HG02759 (cell line): Measurements from ENCODE around the gene MC1R.
A peak's percentile ranks its signal among the peaks of the same experiment; 100 is the strongest.
"Not testable (repeated sequence)": the region's sequence is repeated elsewhere in the genome, so short reads cannot be mapped to it uniquely, and the experiment has no call there.

Experiments used
- ATAC-seq: cut with Tn5 transposase; IDR thresholded peaks from one replicate; pipeline ENCODE4 v1.9.1; 2021; ENCODE audit warnings: mild to moderate bottlenecking, moderate library complexity; ENCODE audit not compliant: unreplicated experiment

MC1R gene

DNA sequence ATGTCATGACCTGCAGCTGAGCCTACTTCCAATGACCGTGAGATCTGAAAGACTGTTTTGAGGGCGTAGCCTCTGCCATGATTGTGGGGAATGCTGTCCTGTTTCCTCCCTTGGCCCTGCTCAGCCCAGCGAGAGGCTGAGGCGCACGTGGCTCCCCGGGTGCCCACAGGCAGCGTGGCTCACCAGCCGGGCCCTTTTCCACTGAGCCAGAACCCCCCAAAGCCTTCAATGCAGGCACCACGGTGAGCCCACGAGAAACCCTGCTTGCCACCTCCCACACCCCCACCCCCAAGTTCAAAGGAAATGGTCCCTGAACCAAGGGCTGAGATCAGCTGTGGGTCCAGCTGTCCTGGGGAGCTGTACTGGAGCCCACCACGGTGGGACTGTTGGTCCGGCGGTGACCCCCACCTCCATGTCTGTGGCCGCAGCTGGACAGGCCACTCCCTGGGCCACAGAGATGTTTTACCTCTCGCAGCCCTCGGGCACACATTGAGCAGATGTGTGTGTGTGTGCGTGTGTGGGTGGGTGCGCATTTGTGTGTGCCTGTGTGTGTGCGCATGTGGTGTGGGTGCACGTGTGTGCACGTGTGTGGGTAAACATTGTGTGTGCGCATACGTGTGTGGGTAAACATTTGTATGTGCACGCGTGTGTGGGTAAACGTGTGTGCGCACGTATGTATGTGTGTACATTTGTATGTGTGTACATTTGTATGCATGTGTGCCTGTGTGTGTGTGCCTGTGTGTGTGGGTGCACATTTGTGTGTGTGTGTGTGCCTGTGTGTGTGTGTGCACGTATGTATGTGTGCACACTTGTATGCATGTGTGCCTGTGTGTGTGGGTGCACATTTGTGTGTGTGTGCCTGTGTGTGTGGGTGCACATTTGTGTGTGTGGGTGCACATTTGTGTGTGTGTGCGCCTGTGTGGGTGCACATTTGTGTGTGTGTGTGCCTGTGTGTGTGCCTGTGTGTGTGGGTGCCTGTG is 5.0 kb upstream of the MC1R start:
- no peak for ATAC-seq

GRCh38 chr16:89914642-89915285 is 3.9 kb upstream of the MC1R start:
- ATAC-seq: not testable (repeated sequence)

GRCh38 chr16:89915303-89916232 is 3.1 kb upstream of the MC1R start:
- no peak for ATAC-seq

- peak; percentile 76 for ATAC-seq
These were observed 749 bp upstream of the MC1R start for GRCh38 chr16:89917773-89918452.

- no peak for ATAC-seq
These were observed 1.1 kb downstream of the MC1R start for GRCh38 chr16:89919535-89920406.

- no peak for ATAC-seq
These were observed 2.1 kb downstream of the MC1R start for GRCh38 chr16:89920723-89921122.

- ATAC-seq: no peak
These were observed 2.6 kb downstream of the MC1R start for GRCh38 chr16:89921131-89921701.

GRCh38 chr16:89921702-89922476 is 3.2 kb downstream of the MC1R start:
- no peak for ATAC-seq

DNA sequence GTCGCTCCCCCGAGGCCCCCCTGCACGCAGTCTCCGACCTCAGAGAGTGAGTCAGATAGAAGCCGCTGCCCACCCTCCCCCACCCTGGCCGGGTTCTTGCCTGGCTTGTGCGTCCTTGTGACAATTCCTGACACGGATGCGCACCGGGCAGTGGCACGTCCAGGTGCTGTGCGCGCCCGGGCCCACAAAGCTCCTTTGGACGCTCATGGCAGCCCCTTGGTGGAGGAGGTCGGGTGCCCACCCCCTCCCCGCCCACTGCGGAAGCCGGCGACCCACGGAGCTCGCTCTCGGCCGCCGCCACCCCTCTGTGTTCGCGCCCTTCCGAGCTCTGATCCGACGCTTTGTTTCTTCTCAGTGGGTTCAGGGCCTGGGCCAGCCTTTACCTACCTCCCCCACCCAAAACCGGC is 3.8 kb downstream of the MC1R start:
- ATAC-seq: no peak

DNA sequence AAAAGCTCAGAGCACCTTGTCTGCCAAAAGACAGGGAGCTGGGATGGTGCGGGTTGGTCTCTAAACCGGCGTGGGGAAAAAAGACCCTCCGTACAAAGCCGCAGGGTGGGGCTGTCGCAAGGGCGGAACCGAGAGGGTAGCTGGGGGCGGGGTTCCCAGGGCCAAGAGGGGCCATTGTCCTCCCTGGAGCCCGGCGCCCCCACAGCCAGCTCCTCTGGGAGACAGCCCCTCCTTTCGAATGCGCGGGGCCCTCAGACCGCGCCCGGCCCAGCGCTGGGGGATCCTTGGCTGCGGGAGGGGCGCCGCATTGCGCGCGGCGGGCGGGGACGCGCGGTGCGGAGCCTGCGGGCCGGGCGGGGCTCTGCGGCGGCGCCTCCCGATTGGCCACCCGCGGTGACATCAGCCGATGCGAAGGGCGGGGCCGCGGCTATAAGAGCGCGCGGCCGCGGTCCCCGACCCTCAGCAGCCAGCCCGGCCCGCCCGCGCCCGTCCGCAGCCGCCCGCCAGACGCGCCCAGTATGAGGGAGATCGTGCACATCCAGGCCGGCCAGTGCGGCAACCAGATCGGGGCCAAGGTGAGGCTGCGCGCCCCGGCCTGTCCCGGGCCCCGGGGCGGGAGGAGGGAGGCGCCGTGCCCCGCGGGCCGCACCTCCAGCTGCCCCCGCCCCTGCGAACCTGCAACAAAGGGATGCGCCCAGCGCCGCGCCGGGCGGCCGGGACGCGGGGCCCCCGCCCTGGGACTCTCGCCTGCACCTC is 4.4 kb downstream of the MC1R start, which contains the start of gene TUBB3:
Gene TUBB3, plus strand, starts transcription at position 459 of the 756 bp plus-strand sequence. Its CDS starts 60 bp downstream, at position 519.
- ATAC-seq: no peak

GRCh38 chr16:89923640-89924296 is 5.1 kb downstream of the MC1R start:
- ATAC-seq: no peak

DNA sequence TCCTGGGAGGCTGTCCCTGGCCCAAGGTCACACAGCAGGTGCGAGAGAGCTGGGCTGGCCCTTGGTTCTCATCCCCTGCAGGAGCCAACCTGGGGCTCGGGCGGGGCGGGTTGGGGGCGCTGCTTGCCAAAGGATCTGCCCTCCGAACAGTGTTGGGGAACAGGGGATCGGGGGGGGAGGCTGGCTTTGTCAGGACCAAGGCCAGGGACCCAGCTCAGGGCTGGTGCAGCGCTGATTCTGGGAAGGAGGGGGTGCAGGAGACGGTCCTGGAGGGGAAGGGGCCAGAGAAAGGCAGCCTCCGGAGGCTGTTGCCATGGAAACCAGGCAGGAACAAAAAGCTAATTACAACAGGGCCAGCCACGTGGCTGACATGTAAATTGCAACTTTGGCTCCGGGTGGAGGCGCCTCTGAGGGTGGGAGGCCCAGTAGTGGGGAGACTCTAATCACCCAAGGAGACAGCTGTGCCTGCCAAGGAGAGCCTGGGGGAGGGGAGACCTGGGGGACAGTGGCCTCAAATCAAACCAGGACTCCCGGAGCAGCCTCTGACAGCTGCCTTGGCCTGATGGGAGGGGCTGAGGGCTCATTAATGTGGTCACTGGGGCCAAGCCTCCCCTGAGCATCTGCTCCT is 5.7 kb downstream of the MC1R start:
- ATAC-seq: no peak

DNA sequence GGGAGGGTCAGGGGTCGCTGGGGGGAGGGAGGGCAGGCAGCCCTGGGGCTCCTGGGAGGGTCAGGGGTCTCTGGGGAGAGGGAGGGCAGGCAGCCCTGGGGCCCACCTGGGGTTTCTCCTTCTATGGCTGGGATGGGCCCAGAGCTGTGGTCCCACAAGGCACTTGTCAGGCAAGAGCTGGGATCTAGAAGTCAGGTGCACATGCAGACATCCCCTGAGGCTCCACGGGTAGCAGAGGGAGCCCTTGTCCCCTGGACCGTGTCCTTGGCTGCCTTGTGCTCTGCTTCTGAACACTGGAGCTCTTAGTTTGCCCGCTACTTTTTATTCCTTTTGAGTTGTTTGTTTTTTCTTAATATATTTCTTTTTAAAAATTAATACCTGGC is 6.3 kb downstream of the MC1R start:
- no peak for ATAC-seq

DNA sequence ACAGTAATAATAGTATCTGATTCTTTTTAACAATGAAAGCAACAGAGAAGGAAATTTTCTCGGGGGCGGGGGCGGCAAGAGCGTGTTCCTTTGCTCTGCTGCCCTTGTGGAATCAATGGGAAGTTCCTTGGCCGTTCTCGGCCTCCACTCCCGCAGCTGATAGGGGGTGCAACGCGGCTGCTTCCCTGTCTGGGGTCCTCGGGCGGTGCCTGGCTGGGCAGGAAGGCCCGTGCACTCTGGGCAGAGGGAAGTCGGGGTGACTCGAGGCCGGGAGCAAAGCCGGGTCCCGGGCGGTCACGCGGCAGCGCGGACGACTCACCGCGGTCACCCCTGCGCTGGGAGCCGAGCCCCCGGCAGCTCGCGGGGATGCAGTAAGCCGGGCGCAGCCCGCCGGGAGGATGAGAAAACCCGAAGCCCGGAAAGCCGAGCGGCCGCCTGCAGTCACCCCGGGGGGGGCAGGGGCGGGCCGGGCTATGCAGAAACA is 7.0 kb downstream of the MC1R start:
- no peak for ATAC-seq

GRCh38 chr16:89931305-89931896 is 12.7 kb downstream of the MC1R start:
- no peak for ATAC-seq

- ATAC-seq: no peak
These were observed 13.3 kb downstream of the MC1R start for GRCh38 chr16:89931964-89932363.
